KMS-11 (cell line): ENCODE data around the gene DOCK10.

Experiments
- H2AFZ ChIP-seq: fragments of 200-600 bp; sonication (generic); 2 replicates; pipeline ENCODE4 v1.6.1; 2016; ENCODE audit warnings: antibody characterized with exemption, mixed run types, low read depth
- H3K27ac ChIP-seq: fragments of 200-600 bp; sonication (generic); 2 replicates; pipeline ENCODE4 v1.6.1; 2016; ENCODE audit warnings: mild to moderate bottlenecking, mixed run types
- H3K27me3 ChIP-seq: fragments of 200-600 bp; sonication (generic); 2 replicates; pipeline ENCODE4 v1.6.1; 2017; ENCODE audit warnings: mild to moderate bottlenecking, low read depth, mixed run types, moderate library complexity; ENCODE audit not compliant: insufficient read depth
- H3K36me3 ChIP-seq: fragments of 200-600 bp; sonication (generic); 2 replicates; pipeline ENCODE4 v1.6.1; 2017; ENCODE audit warnings: mild to moderate bottlenecking, mixed run types; ENCODE audit not compliant: insufficient read depth
- H3K4me1 ChIP-seq: fragments of 200-600 bp; sonication (generic); 2 replicates; pipeline ENCODE4 v1.6.1; 2016; ENCODE audit warnings: mild to moderate bottlenecking, low read depth, mixed run types; ENCODE audit not compliant: poor library complexity, severe bottlenecking
- H3K4me2 ChIP-seq: fragments of 200-600 bp; sonication (generic); 2 replicates; pipeline ENCODE4 v1.7.0; 2016; ENCODE audit warnings: mild to moderate bottlenecking, mixed run types
- H3K4me3 ChIP-seq: fragments of 200-600 bp; sonication (generic); IDR thresholded peaks from 2 replicates; pipeline ENCODE4 v1.6.1; 2017; ENCODE audit warnings: low read depth, low read length, mixed read lengths; ENCODE audit not compliant: insufficient read depth
- H3K79me2 ChIP-seq: fragments of 200-600 bp; sonication (generic); 2 replicates; pipeline ENCODE4 v1.6.1; 2016; ENCODE audit warnings: low read depth, mixed run types; ENCODE audit not compliant: insufficient read depth
- H3K9ac ChIP-seq: fragments of 200-600 bp; sonication (generic); 2 replicates; pipeline ENCODE4 v1.6.1; 2016; ENCODE audit warnings: mild to moderate bottlenecking, mixed run types
- H4K20me1 ChIP-seq: fragments of 200-600 bp; sonication (generic); 2 replicates; pipeline ENCODE4 v1.6.1; 2016; ENCODE audit warnings: mild to moderate bottlenecking, mixed run types; ENCODE audit not compliant: insufficient read depth
- TF ChIP-seq, protein P1 (sequence below): fragments of 200-600 bp; sonication (generic); conservative IDR thresholded peaks from 2 replicates; pipeline ENCODE4 v1.6.1; 2017; ENCODE audit warnings: low read depth, mild to moderate bottlenecking, antibody characterized with exemption, low read length, moderate library complexity, mixed read lengths

Gene DOCK10

DNA sequence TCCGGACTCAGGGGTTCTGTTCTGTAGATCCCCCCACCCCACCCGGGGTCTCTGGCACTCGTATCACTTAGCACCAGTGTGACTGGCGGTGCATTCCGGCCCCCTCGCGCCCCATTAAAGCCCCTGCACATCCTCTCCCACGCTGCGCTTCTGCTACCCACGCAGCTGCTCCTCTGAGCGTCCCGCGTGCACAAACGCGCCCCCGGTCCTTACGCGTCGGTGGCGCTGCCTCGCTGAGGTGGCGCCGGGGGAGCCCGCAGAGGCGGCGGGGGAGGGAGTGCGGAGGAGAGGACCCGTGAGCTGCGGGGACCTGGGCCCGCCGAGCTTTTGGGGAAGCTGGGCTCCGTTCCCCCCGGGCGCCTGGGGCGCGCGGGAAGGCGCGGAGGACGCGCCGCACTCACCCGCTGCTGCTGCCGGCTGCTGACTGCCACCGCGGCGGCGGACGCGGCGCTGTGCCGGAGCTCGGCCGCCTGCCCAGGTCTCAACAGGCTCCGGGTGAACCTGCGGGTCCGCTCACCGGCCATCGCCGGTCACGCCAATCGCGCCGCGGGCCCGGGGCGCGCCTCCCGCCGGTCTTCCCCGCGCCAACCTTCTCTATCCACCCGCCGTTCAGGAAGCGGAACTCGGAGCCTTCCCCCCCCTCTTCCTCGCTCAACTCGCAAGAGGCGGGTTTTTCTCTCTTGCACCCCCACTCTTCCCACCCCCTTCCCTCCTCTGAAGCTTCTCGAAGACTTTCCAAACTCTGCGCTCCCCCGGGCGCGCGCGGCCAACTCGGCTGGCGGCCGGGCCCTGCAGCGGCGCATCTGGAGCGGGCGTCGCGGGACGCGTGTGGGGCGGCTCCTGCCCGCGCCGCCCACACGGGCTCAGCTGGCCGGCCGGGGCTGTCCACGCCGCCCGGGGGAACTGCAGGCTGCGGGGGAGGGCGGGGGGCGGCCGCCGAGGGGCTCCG, at the start of gene DOCK10:
Gene DOCK10 (minus strand): TSS at position 618 of the 949 bp plus-strand sequence. CDS start 94 bp downstream, at position 524.
- H3K27ac ChIP-seq = peak within 1 kb of the TSS; percentile 59
- TF ChIP-seq, protein P1, sequence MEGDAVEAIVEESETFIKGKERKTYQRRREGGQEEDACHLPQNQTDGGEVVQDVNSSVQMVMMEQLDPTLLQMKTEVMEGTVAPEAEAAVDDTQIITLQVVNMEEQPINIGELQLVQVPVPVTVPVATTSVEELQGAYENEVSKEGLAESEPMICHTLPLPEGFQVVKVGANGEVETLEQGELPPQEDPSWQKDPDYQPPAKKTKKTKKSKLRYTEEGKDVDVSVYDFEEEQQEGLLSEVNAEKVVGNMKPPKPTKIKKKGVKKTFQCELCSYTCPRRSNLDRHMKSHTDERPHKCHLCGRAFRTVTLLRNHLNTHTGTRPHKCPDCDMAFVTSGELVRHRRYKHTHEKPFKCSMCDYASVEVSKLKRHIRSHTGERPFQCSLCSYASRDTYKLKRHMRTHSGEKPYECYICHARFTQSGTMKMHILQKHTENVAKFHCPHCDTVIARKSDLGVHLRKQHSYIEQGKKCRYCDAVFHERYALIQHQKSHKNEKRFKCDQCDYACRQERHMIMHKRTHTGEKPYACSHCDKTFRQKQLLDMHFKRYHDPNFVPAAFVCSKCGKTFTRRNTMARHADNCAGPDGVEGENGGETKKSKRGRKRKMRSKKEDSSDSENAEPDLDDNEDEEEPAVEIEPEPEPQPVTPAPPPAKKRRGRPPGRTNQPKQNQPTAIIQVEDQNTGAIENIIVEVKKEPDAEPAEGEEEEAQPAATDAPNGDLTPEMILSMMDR = no peak
- peak within 1 kb of the TSS; percentile 81 for H2AFZ ChIP-seq
- peak within 1 kb of the TSS; percentile 80 for H3K4me2 ChIP-seq
- peaks cover 17% of the 10 kb centered on the region for H3K4me1 ChIP-seq
- no peak within 1 kb of the TSS for H3K4me3 ChIP-seq
- no peaks in the 10 kb centered on the region for H4K20me1 ChIP-seq
- peak within 1 kb of the TSS; percentile 56; the same call in 1 of the 2 replicates for H3K9ac ChIP-seq
- no peaks in the 10 kb centered on the region for H3K79me2 ChIP-seq
- H3K36me3 ChIP-seq = no peaks in the 10 kb centered on the region
- H3K27me3 ChIP-seq = no peaks in the 10 kb centered on the region

DNA sequence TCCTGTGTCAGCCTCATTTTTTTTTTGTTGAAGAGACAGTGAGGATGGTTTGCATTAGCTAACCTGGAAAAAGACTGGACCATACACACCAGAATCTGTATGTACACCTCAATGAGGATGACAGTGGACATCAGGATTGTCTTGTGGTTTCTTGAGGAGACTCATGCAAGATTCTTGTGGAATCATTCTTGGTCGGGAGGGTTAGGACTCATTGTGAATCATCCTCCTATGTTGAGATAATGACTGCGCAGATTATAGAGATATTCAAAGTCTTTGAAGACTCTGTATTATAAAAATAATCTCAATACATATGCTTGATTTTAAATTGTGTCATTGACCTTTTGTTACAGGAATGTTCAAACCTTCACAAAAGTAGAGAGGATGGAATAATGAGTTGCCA, 49.1 kb upstream of the DOCK10 start:
- no peak overlapping the region for H3K27ac ChIP-seq
- no peaks in the 10 kb centered on the region for H3K27me3 ChIP-seq
- H3K36me3 ChIP-seq = no peaks in the 10 kb centered on the region
- H3K4me3 ChIP-seq = no peak overlapping the region
- H3K4me1 ChIP-seq = no peaks in the 10 kb centered on the region
- no peaks in the 10 kb centered on the region for H3K79me2 ChIP-seq
- TF ChIP-seq, protein P1 = no peak
- no peak overlapping the region for H2AFZ ChIP-seq
- no peak overlapping the region for H3K4me2 ChIP-seq
- no peaks in the 10 kb centered on the region for H4K20me1 ChIP-seq
- no peak overlapping the region for H3K9ac ChIP-seq

DNA sequence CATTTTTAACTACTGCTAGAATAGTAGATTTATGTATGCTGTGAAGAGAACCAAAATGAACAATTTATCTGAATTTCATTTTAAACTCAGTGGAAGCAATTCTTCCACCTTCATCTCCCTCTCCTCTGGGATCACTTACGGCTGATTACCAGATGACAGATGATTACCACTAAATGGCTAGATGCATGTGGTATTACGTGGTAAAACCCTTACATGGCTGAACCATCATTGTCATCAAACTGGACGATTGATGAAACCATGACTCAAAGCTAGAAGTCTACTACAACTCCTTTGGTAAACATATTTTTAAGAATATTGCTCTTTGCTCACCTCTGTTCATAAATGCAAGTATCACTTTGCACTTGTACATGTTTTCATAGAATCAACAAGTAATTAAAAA, 48.5 kb upstream of the DOCK10 start:
- Histone ChIP-seq H3K9ac (no peak overlapping the region), H3K79me2 (no peaks in the 10 kb centered on the region), H4K20me1 (no peaks in the 10 kb centered on the region), H3K27ac (no peak overlapping the region), H3K4me3 (no peak overlapping the region), H3K27me3 (no peaks in the 10 kb centered on the region), H3K4me2 (no peak overlapping the region), H3K36me3 (no peaks in the 10 kb centered on the region), H2AFZ (no peak overlapping the region), H3K4me1 (no peaks in the 10 kb centered on the region)
- TF ChIP-seq, protein P1 = no peak

DNA sequence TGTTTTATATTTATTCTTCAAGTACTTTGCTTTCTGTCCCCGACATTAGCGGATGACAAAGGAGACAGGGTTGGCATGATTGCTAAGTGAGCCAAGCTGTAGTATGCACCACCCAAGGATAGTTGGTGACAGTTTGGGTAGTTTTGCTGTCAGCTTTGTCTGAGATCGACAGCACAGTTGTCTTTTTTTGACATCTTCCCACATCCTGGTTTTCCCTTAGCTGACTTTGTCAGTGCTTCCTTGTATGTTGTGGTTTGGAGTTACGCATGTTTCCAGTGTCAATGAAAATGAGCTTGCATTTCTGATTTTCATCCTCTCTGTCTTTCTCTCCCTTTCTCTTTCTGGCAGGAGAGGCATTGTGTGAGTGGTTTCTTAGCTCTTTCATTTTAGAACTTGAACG, 44.6 kb upstream of the DOCK10 start:
- no peak overlapping the region for H3K4me2 ChIP-seq
- no peak overlapping the region for H3K4me3 ChIP-seq
- TF ChIP-seq, protein P1 = no peak
- H2AFZ ChIP-seq = no peak overlapping the region
- no peaks in the 10 kb centered on the region for H4K20me1 ChIP-seq
- H3K79me2 ChIP-seq = no peaks in the 10 kb centered on the region
- H3K27me3 ChIP-seq = no peaks in the 10 kb centered on the region
- H3K9ac ChIP-seq = no peak overlapping the region
- H3K4me1 ChIP-seq = no peaks in the 10 kb centered on the region
- H3K27ac ChIP-seq = no peak overlapping the region
- no peaks in the 10 kb centered on the region for H3K36me3 ChIP-seq
